SK-N-SH treated with all-trans-retinoic acid at 6 μM for 48 hours (cell line): ENCODE measurements around the gene HERC2.

Experiments used
- ARNTL ChIP-seq: fragments of 450-650 bp; formaldehyde crosslinking; IDR thresholded peaks from 2 replicates; pipeline ENCODE4 v1.5.0; 2020; ENCODE audit warnings: low read depth, mild to moderate bottlenecking, moderate library complexity, borderline replicate concordance
- ISL1 ChIP-seq: fragments of 250-450 bp; sonication (Bioruptor Pico); IDR thresholded peaks from 2 replicates; pipeline ENCODE4 v2.1.2; 2022; ENCODE audit warnings: mild to moderate bottlenecking, moderate library complexity
- ZNF565 ChIP-seq: fragments of 450-650 bp; formaldehyde crosslinking; conservative IDR thresholded peaks from 2 replicates; pipeline ENCODE4 v1.5.0; 2020; ENCODE audit warnings: low read depth, mild to moderate bottlenecking, moderate library complexity
- ZNF70 ChIP-seq: fragments of 450-650 bp; formaldehyde crosslinking; IDR thresholded peaks from 2 replicates; pipeline ENCODE4 v1.5.0; 2020; ENCODE audit warnings: mild to moderate bottlenecking, moderate library complexity
- ZNF8 ChIP-seq: fragments of 450-650 bp; formaldehyde crosslinking; IDR thresholded peaks from 2 replicates; pipeline ENCODE4 v1.5.0; 2020; ENCODE audit warnings: mild to moderate bottlenecking, moderate library complexity
- TF ChIP-seq, protein P1 (sequence below): fragments of 250-450 bp; sonication (Bioruptor Pico); IDR thresholded peaks from 2 replicates; pipeline ENCODE4 v1.5.1; 2020; ENCODE audit warnings: low read depth, mild to moderate bottlenecking, moderate library complexity
- TF ChIP-seq, protein P2 (sequence below): fragments of 250-450 bp; sonication (Bioruptor Pico); IDR thresholded peaks from 2 replicates; pipeline ENCODE4 v1.8.0; 2020; ENCODE audit warnings: mild to moderate bottlenecking, moderate library complexity, borderline replicate concordance

DNA sequence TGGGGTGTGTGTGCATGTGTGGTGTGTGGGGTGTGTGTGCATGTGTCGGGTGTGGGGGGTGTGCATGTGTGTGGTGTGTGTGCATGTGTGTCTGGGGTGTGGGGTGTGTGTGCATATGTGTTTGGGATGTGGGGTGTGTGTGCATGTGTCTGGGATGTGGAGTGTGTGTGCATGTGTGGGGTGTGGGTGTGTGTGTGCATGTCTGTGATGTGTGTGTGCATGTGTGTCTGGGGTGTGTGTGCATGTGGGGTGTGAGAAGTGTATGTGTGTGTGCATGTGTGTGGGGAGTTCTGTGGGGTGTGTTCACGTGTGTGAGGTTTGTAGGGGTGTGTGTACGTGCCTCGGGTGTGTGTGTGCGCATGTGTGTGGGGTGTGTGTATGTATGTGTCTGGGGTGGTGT is 216.2 kb downstream of the HERC2 start:
- TF ChIP-seq ZNF70 (CRISPR knock-in tag) (no peak), ISL1 (CRISPR knock-in tag) (no peak), ZNF8 (no peak), ZNF565 (no peak), ARNTL (CRISPR knock-in tag) (no peak)
- TF ChIP-seq, protein P1, sequence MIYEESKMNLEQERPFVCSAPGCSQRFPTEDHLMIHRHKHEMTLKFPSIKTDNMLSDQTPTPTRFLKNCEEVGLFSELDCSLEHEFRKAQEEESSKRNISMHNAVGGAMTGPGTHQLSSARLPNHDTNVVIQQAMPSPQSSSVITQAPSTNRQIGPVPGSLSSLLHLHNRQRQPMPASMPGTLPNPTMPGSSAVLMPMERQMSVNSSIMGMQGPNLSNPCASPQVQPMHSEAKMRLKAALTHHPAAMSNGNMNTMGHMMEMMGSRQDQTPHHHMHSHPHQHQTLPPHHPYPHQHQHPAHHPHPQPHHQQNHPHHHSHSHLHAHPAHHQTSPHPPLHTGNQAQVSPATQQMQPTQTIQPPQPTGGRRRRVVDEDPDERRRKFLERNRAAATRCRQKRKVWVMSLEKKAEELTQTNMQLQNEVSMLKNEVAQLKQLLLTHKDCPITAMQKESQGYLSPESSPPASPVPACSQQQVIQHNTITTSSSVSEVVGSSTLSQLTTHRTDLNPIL (CRISPR knock-in tag) = no peak
- TF ChIP-seq, protein P2, sequence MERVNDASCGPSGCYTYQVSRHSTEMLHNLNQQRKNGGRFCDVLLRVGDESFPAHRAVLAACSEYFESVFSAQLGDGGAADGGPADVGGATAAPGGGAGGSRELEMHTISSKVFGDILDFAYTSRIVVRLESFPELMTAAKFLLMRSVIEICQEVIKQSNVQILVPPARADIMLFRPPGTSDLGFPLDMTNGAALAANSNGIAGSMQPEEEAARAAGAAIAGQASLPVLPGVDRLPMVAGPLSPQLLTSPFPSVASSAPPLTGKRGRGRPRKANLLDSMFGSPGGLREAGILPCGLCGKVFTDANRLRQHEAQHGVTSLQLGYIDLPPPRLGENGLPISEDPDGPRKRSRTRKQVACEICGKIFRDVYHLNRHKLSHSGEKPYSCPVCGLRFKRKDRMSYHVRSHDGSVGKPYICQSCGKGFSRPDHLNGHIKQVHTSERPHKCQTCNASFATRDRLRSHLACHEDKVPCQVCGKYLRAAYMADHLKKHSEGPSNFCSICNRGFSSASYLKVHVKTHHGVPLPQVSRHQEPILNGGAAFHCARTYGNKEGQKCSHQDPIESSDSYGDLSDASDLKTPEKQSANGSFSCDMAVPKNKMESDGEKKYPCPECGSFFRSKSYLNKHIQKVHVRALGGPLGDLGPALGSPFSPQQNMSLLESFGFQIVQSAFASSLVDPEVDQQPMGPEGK (CRISPR knock-in tag) = no peak
